ENCODE measurements around the gene CLEC4D.
"Not testable (repeated sequence)": the region's sequence is repeated elsewhere in the genome, so short reads cannot be mapped to it uniquely, and the experiment has no call there.

Gene CLEC4D

DNA sequence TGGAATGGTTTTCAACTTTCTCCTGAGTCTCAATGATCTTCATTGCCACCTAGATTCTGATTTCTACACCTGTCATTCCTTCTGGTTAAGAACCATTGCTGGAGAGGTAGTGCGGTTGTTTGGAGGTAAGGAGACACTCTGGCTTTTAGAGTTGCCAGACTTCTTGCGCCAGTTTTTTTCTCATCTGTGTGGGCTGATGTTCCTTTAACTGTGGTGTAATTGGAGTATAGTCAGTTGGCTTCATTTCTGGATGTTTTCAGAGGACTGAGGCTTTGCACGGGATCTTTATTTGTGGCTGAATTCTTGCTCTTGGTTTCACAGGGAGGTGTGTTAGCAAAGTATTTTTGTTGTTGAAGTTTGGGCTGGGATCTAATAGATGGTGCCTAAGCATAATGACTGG lies 5.7 kb upstream of the CLEC4D start:
- H3K4me1 Mint-ChIP-seq (ENCODE audit: low read depth) = no peaks in the 10 kb centered on the region
- peaks cover 37% of the 10 kb centered on the region for H3K27me3 Mint-ChIP-seq (ENCODE audit: low read depth)
- H3K27ac Mint-ChIP-seq = no peak overlapping the region
- H3K4me3 Mint-ChIP-seq = no peak overlapping the region
- no peaks in the 10 kb centered on the region for H3K9me3 Mint-ChIP-seq
- DNase-seq (ENCODE audit: low spot score) = no peak
- H3K36me3 Mint-ChIP-seq (ENCODE audit: low read depth) = no peaks in the 10 kb centered on the region

DNA sequence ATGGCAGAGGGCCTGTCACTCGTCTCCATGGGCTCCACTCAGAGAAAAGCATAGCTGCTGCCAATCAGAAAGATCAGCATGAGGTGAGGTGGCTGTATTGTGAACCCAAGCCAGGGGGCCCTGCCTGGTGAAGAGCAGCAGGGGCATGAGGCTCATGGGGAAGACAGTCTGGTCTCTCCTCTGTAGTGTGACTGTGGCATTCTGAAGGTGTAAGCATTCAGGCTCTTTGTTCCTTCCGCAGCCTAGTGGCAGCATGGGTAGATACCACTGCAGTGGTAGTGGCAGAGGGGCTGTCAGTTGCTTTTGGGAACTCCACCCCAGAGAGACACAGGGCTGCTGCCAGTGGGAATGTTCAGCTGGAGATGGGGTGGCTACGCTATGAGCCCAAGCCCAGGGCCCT lies 5.1 kb upstream of the CLEC4D start:
- Mint-ChIP-seq H3K9me3 (no peaks in the 10 kb centered on the region), H3K27ac (no peak overlapping the region), H3K4me1 (ENCODE audit: low read depth) (no peaks in the 10 kb centered on the region), H3K4me3 (no peak overlapping the region), H3K36me3 (ENCODE audit: low read depth) (no peaks in the 10 kb centered on the region), H3K27me3 (ENCODE audit: low read depth) (peaks cover 40% of the 10 kb centered on the region)
- no peak for DNase-seq (ENCODE audit: low spot score)

DNA sequence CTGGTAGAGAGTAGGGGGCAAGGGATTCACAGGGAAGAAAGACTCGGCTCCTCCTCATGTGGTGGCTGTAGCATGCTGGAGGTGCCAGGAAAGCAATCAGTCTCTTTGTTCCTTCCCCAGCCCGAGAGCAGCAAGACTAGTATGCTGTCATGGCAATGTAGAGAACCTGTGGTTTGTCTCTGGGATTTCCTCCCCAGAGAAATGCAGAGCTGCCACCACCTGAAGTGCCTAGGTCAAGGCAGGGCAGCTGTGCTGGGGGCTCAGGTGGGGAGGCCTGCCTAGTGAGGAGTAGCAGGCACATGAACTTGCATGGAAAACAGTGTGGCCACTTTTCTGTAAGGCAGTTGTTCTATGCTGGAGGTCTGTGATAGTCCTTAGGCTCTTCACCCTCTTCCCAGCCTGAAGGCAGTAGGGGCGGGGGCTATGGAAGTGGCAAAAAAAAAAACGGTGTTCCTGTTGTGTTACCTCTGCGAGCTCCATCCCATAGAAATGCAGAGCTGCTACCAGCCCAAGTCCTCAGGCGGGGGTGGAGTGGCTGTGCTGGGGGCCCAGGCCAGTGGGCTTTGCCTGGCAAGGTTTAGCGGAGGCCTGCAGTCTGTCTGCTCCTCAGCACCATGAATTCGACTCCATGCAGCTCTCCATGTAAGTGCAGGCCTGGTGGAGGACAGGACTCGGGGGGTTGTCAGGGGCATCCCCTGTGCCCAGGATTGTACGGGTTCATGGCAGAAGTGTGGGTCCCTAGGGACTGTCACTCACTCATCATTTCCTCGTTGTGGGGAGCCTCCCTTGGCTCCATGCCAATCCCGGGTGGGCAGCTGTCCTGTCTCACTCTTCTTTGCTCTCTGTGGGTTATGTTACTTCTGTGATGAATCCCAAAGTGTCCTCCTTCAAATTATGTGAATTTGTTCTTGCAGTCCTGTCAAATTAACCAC lies 4.1 kb upstream of the CLEC4D start:
- no peak for DNase-seq (ENCODE audit: low spot score)
- H3K27ac Mint-ChIP-seq = no peak overlapping the region
- H3K9me3 Mint-ChIP-seq = no peaks in the 10 kb centered on the region
- peaks cover 42% of the 10 kb centered on the region for H3K27me3 Mint-ChIP-seq (ENCODE audit: low read depth)
- H3K4me3 Mint-ChIP-seq = no peak overlapping the region
- no peaks in the 10 kb centered on the region for H3K4me1 Mint-ChIP-seq (ENCODE audit: low read depth)
- no peaks in the 10 kb centered on the region for H3K36me3 Mint-ChIP-seq (ENCODE audit: low read depth)

DNA sequence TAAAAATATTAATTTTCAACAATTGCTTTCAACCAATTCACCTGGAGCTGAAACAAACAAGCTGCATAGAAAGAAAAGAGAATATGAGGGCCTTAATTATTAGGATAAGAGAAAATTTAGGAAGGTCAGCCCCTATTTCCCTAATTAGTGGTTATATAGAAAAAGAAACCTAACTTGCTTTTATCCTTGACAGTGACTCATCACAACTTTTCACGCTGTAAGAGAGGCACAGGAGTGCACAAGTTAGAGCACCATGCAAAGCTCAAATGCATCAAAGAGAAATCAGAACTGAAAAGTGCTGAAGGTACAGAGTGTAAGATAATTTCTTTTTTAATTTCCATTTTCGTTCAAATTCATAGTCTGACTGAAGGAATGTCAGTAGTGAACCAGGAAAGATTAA lies 4.7 kb downstream of the CLEC4D start:
- no peak for DNase-seq (ENCODE audit: low spot score)
- no peak overlapping the region for H3K27ac Mint-ChIP-seq
- no peaks in the 10 kb centered on the region for H3K4me1 Mint-ChIP-seq (ENCODE audit: low read depth)
- no peaks in the 10 kb centered on the region for H3K9me3 Mint-ChIP-seq
- H3K4me3 Mint-ChIP-seq = no peak overlapping the region
- peaks cover 31% of the 10 kb centered on the region for H3K27me3 Mint-ChIP-seq (ENCODE audit: low read depth)
- H3K36me3 Mint-ChIP-seq (ENCODE audit: low read depth) = no peaks in the 10 kb centered on the region

DNA sequence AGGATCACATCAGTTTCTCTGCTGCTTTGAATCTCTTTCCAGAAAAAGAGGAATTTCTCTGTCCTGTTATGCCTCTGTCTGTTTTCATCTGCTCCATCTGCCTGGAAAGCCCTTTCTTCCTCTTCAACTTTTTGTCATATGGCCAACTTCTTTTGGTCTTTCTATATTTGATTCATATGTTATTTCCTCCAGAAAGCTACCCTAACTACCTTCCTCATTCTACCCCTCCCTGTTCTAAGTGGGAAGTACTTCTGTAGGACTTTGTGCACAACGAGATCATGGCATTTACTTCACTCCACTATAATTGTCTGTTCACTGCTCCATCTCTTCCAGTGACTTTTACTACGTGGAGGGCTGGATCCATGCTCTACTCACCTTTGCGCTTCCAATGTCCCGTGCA lies 5.9 kb downstream of the CLEC4D start:
- no peaks in the 10 kb centered on the region for H3K4me1 Mint-ChIP-seq (ENCODE audit: low read depth)
- H3K4me3 Mint-ChIP-seq = no peak overlapping the region
- no peaks in the 10 kb centered on the region for H3K36me3 Mint-ChIP-seq (ENCODE audit: low read depth)
- peaks cover 31% of the 10 kb centered on the region for H3K27me3 Mint-ChIP-seq (ENCODE audit: low read depth)
- no peak overlapping the region for H3K27ac Mint-ChIP-seq
- no peak for DNase-seq (ENCODE audit: low spot score)
- no peaks in the 10 kb centered on the region for H3K9me3 Mint-ChIP-seq

DNA sequence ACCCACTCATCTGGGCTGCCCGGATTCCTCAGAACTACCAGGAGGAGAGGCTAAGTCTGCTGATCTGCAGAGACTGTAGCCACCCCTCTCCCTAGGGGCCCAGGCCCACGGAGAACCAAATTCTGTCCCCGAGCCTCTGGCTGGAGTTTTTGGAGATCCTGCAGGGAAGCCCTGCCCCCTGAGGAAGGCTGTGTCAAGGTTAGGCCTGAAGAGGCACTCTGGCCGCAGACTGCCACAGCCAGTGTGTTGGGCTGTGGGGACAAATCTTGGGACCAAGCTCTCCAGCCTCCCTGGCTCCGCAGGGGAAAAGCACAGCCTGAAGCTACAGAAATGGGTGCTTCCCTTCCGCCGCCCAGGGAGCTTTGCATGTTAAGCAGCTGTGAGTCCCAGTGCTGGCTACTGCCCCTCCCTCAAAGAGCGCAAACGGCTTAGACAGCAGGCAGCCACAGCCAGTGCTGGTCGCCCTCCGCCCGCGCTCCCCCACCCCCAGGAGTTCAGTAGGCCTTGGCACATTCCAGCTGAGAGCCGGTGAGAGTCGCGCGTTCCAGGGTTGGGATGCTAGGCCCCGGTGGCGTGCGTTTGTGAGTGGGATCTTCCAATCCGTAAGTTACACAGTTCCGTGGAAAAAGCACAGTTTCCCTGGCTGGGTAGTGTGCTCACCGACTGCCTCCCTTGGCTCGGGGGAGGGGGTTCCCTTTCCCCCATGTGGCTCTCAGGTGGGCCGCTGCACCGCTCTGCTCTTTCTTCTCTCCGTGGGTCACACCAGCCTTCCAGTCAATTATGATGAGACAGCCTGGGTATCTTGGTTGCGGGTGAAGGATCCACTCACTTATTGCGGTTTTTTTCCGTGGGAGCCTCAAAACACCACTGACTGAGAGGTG lies 14.2 kb downstream of the CLEC4D start:
- H3K27ac Mint-ChIP-seq = no peak overlapping the region
- H3K9me3 Mint-ChIP-seq = peaks cover 10% of the 10 kb centered on the region
- H3K27me3 Mint-ChIP-seq (ENCODE audit: low read depth) = peaks cover 15% of the 10 kb centered on the region
- H3K36me3 Mint-ChIP-seq (ENCODE audit: low read depth) = no peaks in the 10 kb centered on the region
- H3K4me1 Mint-ChIP-seq (ENCODE audit: low read depth) = no peaks in the 10 kb centered on the region
- DNase-seq (ENCODE audit: low spot score) = no peak
- no peak overlapping the region for H3K4me3 Mint-ChIP-seq

DNA sequence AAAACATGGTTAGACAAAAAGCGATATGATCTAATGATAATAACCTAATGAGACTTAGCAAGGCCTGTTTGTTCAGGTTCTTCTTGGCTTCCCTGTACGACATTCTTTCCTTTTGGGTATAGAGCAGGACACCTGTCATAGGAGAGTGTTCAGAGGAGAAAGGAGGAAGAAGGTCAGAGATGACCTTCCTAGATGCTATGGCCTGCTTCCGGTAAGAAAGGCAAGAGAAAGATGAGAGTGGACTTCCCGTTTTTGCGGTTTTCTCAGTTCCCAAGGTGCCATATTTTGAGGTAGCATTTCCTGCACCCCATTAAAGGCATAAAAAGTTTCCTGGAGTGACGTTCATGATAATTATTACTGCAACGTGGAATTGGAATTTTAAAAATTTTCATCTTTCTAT lies 18.7 kb downstream of the CLEC4D start:
- H3K4me1 Mint-ChIP-seq (ENCODE audit: low read depth) = no peaks in the 10 kb centered on the region
- DNase-seq (ENCODE audit: low spot score) = no peak
- H3K27ac Mint-ChIP-seq = no peak overlapping the region
- H3K9me3 Mint-ChIP-seq = no peaks in the 10 kb centered on the region
- peaks cover 15% of the 10 kb centered on the region for H3K27me3 Mint-ChIP-seq (ENCODE audit: low read depth)
- H3K36me3 Mint-ChIP-seq (ENCODE audit: low read depth) = no peaks in the 10 kb centered on the region
- H3K4me3 Mint-ChIP-seq = no peak overlapping the region

DNA sequence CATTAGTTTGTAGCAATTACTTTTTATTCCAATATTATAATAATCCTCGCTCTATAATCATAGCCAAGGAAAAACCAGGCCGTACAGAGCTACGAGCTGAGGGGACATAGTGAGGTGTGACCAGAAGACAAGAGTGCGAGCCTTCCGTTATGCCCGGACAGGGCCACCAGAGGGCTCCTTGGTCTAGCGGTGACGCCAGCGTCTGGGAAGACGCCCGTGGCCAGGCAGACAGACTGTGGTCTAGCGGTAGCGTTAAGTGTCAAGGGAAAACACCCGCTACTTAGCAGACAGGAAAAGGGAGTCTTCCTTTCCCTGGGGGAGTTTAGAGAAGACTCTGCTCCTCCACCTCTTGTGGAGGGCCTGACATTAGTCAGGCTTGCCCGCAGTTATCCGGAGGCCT lies 24.5 kb downstream of the CLEC4D start:
- H3K4me3 Mint-ChIP-seq; H3K9me3 Mint-ChIP-seq; DNase-seq (ENCODE audit: low spot score); H3K36me3 Mint-ChIP-seq (ENCODE audit: low read depth); H3K4me1 Mint-ChIP-seq (ENCODE audit: low read depth); H3K27ac Mint-ChIP-seq: not testable (repeated sequence)
- H3K27me3 Mint-ChIP-seq (ENCODE audit: low read depth) = peaks cover 27% of the 10 kb centered on the region

DNA sequence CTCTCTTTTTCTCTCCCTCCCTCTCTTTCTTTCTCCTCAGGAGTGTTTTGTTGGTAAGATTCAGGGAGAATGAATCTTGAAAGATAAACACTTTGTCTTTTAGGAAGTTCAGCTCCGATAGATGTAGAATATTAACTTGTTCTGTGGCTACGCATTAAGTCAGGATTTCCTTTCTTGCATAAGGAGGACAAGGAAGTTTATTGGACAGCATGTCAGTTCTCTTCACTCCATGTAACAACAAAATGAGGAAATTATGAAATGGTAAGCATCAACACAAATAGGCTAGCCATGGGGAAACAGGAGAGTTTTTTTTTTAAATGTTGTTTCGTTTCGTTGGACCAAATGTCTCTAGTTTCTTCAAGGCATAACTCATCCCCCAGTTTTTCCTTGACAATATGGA lies 27.5 kb downstream of the CLEC4D start, which contains the start of gene CLEC4E:
Gene CLEC4E, minus strand, starts transcription at position 75 of the 400 bp plus-strand sequence. CDS start 108 bp downstream, outside the sequence.
- H3K4me1 Mint-ChIP-seq (ENCODE audit: low read depth); H3K27ac Mint-ChIP-seq; H3K9me3 Mint-ChIP-seq; H3K4me3 Mint-ChIP-seq; H3K36me3 Mint-ChIP-seq (ENCODE audit: low read depth); DNase-seq (ENCODE audit: low spot score): not testable (repeated sequence)
- peaks cover 20% of the 10 kb centered on the region for H3K27me3 Mint-ChIP-seq (ENCODE audit: low read depth)

DNA sequence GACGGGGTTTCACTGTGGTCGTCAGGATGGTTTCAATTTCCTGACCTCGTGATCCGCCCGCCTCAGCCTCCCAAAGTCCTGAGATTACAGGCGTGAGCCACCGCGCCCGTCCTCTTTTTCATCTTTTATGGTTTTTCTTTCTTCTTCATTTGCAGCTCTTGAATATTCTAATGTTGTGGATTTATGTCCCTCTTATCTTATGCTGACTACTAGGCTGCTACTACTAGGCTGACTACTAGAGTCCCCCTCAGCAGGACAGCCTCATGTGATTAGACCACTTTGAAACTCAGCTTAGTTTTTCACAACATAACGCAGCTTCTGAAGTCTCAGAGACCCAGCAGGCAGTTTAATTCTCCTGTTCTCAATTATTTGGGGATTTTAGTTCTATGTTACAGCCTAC lies 28.3 kb downstream of the CLEC4D start:
- Mint-ChIP-seq H3K27me3 (ENCODE audit: low read depth) (peaks cover 23% of the 10 kb centered on the region), H3K4me3 (no peak overlapping the region), H3K27ac (no peak overlapping the region), H3K9me3 (no peaks in the 10 kb centered on the region), H3K36me3 (ENCODE audit: low read depth) (no peaks in the 10 kb centered on the region), H3K4me1 (ENCODE audit: low read depth) (no peaks in the 10 kb centered on the region)
- no peak for DNase-seq (ENCODE audit: low spot score)

DNA sequence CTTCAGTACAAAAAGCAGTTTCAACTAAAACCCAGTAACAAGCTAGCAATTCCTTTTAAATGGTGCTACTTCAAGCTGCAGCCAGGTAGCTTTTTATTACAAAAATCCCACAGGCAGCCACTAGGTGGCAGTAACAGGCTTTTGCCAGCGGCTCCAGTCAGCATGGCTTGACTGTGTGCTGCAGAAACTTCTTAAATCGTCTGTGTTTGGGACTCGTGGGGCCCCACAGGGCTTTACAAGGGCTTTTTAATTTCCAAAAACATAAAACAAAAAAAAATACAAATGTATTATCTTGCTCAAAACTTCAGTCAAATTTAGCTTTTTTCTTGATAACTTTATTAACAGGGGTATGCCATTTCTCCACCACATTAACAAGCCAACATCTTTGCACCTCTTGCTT lies 31.0 kb downstream of the CLEC4D start:
- Mint-ChIP-seq H3K9me3 (no peaks in the 10 kb centered on the region), H3K36me3 (ENCODE audit: low read depth) (no peaks in the 10 kb centered on the region), H3K27ac (no peak overlapping the region), H3K4me3 (no peak overlapping the region), H3K27me3 (ENCODE audit: low read depth) (peaks cover 30% of the 10 kb centered on the region), H3K4me1 (ENCODE audit: low read depth) (no peaks in the 10 kb centered on the region)
- peak; percentile 44 for DNase-seq (ENCODE audit: low spot score)

DNA sequence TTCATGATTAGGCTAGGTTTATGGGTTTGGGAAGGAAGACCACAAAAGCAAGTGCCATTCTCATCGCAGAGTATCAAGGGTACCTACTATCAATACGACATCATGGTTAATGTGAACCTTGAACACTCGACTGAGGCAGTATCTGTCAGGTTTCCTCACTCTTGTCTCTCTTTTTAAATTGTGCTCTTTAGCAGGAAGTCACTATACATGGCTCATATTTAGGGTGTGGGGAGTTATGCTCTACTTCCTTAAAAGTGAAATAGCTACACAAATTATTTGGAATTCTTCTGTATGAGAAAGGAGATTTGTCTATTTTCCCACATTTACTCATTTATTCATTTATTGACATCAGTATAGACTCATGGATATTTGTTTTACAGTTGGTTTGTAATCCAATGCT lies 33.3 kb downstream of the CLEC4D start:
- H3K36me3 Mint-ChIP-seq (ENCODE audit: low read depth) = no peaks in the 10 kb centered on the region
- H3K4me3 Mint-ChIP-seq = no peak overlapping the region
- peaks cover 15% of the 10 kb centered on the region for H3K27me3 Mint-ChIP-seq (ENCODE audit: low read depth)
- H3K4me1 Mint-ChIP-seq (ENCODE audit: low read depth) = no peaks in the 10 kb centered on the region
- no peak for DNase-seq (ENCODE audit: low spot score)
- no peaks in the 10 kb centered on the region for H3K9me3 Mint-ChIP-seq
- H3K27ac Mint-ChIP-seq = no peak overlapping the region

DNA sequence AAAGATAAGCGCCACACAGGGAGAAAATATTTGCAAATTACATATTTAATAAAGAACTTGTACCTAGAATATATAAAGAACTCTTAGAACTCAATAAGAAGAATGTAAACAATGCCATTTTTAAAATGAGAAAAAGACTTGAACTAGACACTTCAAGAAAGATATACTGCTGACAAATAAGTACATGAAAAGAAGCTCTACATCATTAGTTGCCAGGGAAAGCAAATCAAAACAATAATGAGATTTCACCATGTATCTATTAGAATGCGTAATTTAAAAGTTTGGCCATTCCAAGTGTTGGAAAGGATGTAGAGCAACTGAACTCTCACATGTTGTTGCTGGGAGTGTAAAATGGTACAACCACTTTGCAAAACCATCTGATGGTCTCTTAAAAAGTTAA lies 34.3 kb downstream of the CLEC4D start:
- Mint-ChIP-seq H3K4me1 (ENCODE audit: low read depth) (no peaks in the 10 kb centered on the region), H3K9me3 (no peaks in the 10 kb centered on the region), H3K36me3 (ENCODE audit: low read depth) (no peaks in the 10 kb centered on the region), H3K27ac (no peak overlapping the region), H3K4me3 (no peak overlapping the region), H3K27me3 (ENCODE audit: low read depth) (peaks cover 14% of the 10 kb centered on the region)
- no peak for DNase-seq (ENCODE audit: low spot score)

DNA sequence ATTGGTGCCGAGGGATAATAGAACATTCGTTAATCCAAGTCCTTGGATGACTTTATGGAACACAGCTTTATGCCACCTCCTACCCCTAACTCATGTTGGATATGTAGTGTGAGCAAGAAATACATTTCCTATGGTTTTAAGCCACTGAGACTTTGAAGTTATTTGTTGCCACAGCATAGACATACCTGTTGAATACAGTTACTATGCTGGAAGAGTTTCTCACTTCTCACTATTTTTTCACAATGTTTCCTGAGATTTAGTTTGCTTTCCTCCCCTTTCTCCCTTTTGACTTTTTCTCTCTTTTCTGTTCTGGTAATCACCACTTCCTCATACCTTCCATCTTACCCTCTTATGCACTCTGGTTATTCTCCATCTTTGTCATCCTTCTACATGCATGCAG lies 34.9 kb downstream of the CLEC4D start:
- H3K27ac Mint-ChIP-seq = no peak overlapping the region
- H3K36me3 Mint-ChIP-seq (ENCODE audit: low read depth) = no peaks in the 10 kb centered on the region
- no peaks in the 10 kb centered on the region for H3K9me3 Mint-ChIP-seq
- DNase-seq (ENCODE audit: low spot score) = no peak
- no peaks in the 10 kb centered on the region for H3K4me1 Mint-ChIP-seq (ENCODE audit: low read depth)
- H3K27me3 Mint-ChIP-seq (ENCODE audit: low read depth) = peaks cover 14% of the 10 kb centered on the region
- no peak overlapping the region for H3K4me3 Mint-ChIP-seq

Measured in T-helper 2 cell treated with Interferon-gamma antibody and Interleukin-4, amounts not matched to agents 5 μg/mL and 100 μg/mL, for 36 hours (primary cell).